NCI-H69 (cell line): ENCODE data around the gene ATG16L1.

ENCODE experiments used
- DNase-seq: peaks from one replicate; lab custom pipeline; 2025; lab: John Stamatoyannopoulos, UW

The ATG16L1 gene

GRCh38 chr2:233227346-233227978 lies 24.0 kb upstream of the ATG16L1 start:
- DNase-seq: peak; percentile 82

- DNase-seq: no peak
Observed at GRCh38 chr2:233228376-233228775, 23.1 kb upstream of the ATG16L1 start.

DNA sequence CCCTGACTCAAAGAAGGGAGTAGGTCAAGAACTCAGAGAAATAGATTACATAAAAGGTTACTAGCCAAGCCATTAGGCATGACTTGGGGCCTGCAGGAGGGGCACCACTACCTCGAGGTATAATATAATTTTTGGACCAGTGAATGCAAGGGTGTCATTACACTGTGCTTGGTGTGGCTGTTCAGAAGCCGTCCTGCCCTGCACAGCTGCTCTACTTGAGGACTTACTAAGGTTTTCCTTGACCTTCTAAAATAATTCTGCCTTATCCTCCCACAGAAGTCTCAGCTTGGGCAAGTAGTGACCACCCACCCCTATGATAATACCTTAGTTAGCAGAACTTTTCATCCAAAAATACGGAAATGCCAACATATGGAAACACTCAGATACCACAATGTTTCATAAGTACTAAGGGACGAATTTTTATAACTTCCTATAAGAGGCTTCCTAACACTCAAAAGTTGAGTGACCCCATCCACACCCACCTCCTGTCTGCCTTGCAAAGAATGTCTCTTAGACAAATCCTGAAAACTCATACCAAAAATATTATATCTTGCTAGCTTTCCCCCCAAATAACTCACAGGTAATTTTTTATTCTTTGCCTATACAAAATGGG lies 17.7 kb upstream of the ATG16L1 start:
- no peak for DNase-seq

DNA sequence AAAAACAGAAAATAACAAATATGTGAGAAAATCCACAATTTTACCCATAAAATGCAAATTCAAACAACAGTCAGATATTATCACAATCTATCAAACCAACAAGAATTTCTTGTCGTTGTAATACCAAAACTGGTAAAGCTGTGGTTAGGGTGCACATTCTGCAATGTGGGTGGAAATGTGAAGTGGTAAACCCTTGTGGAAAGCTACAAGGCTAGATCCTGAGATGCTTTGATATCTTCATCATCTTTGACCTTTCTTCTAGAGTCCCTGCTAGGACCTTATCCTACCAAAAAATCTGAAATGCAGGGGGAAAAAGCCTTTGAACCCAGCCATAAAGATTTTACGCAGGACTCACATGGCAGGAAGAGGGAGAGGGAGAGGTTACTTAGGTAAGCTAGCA lies 17.2 kb upstream of the ATG16L1 start:
- no peak for DNase-seq

- DNase-seq: no peak
Observed at GRCh38 chr2:233234996-233235395, 16.5 kb upstream of the ATG16L1 start.

- DNase-seq: no peak
Observed at GRCh38 chr2:233235977-233236376, 15.5 kb upstream of the ATG16L1 start.

- DNase-seq: no peak
Observed at GRCh38 chr2:233236820-233237589, 14.5 kb upstream of the ATG16L1 start.

DNA sequence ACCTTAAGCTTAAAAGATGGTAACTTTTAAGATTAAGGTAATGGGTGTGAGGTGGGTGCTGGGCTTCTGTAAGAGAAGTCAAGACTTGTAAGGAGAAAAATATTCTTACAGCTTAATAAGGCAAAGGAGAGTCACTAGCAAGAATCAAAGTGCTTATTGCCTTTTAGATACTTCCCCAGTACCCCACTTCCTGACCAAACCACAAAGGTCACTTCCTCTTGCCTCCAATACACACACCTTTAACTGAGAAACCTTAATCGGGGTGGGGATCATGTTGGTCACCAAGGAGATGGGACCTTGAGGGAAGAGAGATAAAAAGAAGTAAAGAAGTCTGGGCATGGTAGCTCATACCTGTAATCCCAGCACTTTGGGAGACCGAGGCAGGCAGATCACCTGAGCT lies 10.6 kb upstream of the ATG16L1 start:
- DNase-seq: no peak

GRCh38 chr2:233241803-233242202 lies 9.7 kb upstream of the ATG16L1 start:
- DNase-seq: no peak

DNA sequence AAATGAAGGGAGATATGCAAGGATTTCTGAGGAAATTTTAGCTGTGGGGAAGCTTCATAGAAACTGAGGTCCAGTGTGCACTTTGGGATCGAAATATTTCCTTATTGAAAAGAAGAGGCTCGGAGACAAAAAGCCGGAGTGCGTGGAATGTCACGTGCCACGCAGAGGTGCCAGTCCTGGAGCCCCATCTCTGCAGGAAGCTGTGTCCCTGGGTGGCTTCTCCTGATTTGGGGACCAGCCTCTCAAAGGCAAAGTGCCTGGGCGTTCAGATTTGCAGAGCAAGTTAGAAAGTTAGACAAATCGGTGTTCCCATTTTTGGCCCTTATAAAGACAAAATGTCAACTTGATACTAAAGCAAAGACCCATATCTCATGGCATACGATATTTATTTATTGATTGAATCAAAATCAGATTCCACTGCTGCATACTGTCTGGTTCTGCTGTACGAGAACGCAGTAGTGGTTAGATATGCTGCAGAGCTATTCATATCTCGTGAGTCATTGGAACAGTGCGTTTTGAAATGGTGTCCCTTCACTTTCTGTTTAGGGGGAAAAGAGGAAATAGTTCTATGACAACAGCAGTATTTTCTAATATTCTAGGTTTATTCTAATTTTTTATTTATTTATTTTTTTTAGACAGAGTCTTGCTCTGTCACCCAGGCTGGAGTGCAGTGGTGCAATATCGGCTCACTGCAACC lies 9.1 kb upstream of the ATG16L1 start:
- no peak for DNase-seq

GRCh38 chr2:233243348-233243747 lies 8.1 kb upstream of the ATG16L1 start:
- DNase-seq: no peak

DNA sequence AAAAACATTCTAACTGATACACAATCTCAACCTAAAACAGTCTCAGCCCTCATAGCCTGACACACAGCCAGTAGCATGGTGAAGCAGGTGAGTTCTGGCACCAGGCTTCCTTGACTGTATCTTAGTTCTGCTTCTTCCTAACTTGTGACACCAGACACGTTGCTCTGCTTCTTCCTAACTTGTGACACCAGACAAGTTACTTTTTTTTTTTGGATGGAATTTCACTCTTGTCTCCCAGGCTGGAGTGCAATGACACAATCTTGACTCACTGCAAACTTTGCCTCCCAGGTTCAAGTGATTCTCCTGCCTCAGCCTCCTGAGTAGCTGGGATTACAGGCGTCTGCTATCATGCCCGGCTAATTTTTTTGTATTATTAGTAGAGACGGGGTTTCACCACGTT lies 6.7 kb upstream of the ATG16L1 start:
- no peak for DNase-seq

GRCh38 chr2:233245406-233245805 lies 6.1 kb upstream of the ATG16L1 start:
- no peak for DNase-seq

DNA sequence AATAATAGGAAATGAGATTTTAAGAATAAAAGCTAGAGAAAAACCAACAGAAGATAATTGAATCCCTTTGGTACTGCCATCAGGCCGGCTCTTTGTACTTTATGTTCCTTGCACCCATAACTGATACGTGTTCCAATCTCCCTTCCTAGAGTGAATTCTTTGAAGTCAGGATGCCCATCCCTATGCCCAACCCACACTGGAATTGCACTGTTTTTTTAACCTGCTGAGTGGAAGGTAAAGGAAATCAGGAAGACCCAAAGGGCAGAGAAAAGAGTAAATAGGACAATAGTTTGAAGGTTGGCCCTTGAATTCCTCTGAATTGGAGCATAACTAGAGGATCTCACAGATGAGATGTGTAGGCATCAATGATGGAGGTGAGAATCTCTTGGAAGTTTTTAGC lies 4.4 kb upstream of the ATG16L1 start:
- no peak for DNase-seq

- peak; percentile 26 for DNase-seq
Observed at GRCh38 chr2:233247744-233248143, 3.7 kb upstream of the ATG16L1 start.

DNA sequence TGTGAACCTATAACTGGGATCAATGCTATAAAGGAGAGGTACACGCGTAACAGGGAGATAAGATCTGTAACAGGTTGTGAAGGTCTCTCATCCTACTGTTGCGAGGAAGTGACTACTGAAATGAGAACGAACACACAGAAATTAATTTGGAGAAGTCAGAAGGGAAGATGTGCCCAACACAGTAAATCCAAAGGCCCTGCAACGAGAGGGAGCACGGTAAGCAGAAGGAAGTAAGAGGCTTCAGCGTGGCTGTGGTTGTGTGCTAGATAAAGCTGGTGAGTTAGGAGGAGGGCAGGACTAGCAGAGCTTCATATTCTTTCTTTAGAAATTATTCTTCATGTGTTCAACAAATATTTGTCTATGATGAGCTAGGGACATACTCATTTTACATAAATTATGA lies 2.5 kb upstream of the ATG16L1 start:
- no peak for DNase-seq

GRCh38 chr2:233250568-233250967 lies 905 bp upstream of the ATG16L1 start:
- no peak for DNase-seq

GRCh38 chr2:233250985-233251305 lies 528 bp upstream of the ATG16L1 start:
- no peak for DNase-seq

DNA sequence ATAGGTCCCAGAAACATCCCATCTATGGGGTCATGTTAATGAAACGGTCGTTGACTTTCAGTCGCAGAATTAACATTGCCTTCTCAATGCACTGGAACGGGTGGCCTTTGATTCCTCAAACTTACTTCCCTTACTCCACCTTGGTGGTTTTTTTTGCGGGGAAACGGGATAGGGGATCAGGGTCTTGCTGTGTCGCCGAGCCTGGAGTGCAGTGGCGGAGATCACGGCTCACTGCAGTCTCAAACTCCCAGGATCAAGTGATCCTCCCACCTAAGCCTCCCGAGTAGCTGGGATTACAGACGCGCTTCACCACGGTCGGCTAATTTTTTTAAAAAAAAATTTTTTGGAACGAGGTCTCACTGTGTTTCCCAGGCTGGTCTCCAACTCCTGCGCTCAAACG lies 754 bp downstream of the ATG16L1 start:
- DNase-seq: peak; percentile 5

DNA sequence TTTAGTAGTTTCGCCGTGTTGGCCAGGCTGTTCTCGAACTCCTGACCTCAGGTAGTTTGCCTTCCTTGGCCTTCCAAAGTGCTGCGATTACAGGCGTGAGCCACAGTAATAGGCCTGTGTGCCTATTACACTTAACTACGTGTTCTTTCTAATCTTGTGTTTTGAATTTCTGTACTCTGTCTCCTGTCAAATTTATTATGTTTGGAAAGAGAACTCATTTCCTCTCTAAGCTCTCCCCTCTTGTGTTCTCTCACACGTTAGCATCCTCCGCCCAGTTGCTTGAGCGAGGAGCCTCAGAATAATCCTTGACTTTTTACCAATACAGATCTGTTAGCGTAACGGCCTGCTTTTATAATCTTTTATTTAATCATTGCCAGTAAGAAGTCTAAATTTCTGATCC lies 3.7 kb downstream of the ATG16L1 start:
- DNase-seq: no peak

DNA sequence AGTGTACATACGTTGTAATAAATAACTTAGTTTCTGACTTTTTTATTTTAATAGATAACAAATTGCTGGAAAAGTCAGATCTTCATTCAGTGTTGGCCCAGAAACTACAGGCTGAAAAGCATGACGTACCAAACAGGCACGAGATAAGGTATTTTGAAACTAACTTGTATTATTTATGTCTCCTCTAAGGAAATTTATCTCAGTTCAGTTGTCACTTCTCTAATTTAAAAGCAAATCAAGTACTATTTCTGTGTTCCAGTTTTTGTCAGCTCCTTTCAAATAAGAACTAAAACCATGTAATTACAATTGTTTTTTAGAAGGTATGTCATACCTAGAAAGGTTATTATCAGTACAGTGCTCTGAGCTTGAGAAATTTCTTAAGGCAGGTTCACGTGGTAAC lies 4.6 kb downstream of the ATG16L1 start:
- DNase-seq: no peak

GRCh38 chr2:233258211-233258610 lies 6.7 kb downstream of the ATG16L1 start:
- DNase-seq: no peak

- no peak for DNase-seq
Observed at GRCh38 chr2:233259730-233260129, 8.3 kb downstream of the ATG16L1 start.
